Loucy (cell line): ENCODE measurements around the gene CREB3L4.

Experiments
- H2AFZ ChIP-seq: fragments of 200-600 bp; sonication (generic); 2 replicates; pipeline ENCODE4 v1.6.0; 2016; ENCODE audit warnings: antibody characterized with exemption, mild to moderate bottlenecking, low read length, moderate library complexity
- H3F3A ChIP-seq: fragments of 200-600 bp; 2 replicates; pipeline ENCODE4 v1.6.0; 2016; ENCODE audit warnings: antibody characterized with exemption, low read depth, mild to moderate bottlenecking
- H3K27me3 ChIP-seq: fragments of 200-600 bp; sonication (generic); 2 replicates; pipeline ENCODE4 v1.6.1; 2014; ENCODE audit warnings: low read length, mild to moderate bottlenecking; ENCODE audit not compliant: insufficient read depth, poor library complexity, severe bottlenecking
- H3K36me3 ChIP-seq: fragments of 200-600 bp; sonication (generic); 2 replicates; pipeline ENCODE4 v1.6.1; 2016; ENCODE audit warnings: low read length; ENCODE audit not compliant: insufficient read depth
- H3K4me1 ChIP-seq: fragments of 200-600 bp; sonication (generic); 2 replicates; pipeline ENCODE4 v1.5.1; 2014; ENCODE audit warnings: low read length, mild to moderate bottlenecking; ENCODE audit not compliant: insufficient read depth, poor library complexity, severe bottlenecking
- H3K4me2 ChIP-seq: fragments of 200-600 bp; sonication (generic); 2 replicates; pipeline ENCODE4 v1.6.0; 2014; ENCODE audit warnings: antibody characterized with exemption, low read length, low read depth, mild to moderate bottlenecking; ENCODE audit not compliant: poor library complexity, severe bottlenecking
- H3K4me3 ChIP-seq: fragments of 200-600 bp; sonication (generic); 2 replicates; pipeline ENCODE4 v1.5.1; 2014; ENCODE audit warnings: low read length, mild to moderate bottlenecking, mixed read lengths; ENCODE audit not compliant: poor library complexity, severe bottlenecking
- H3K79me2 ChIP-seq: fragments of 200-600 bp; sonication (generic); 2 replicates; pipeline ENCODE4 v1.6.1; 2014; ENCODE audit warnings: low read length; ENCODE audit not compliant: insufficient read depth
- H3K9ac ChIP-seq: fragments of 200-600 bp; sonication (generic); 2 replicates; pipeline ENCODE4 v1.6.0; 2014; ENCODE audit warnings: mild to moderate bottlenecking, low read depth, low read length, moderate library complexity; ENCODE audit not compliant: poor library complexity, severe bottlenecking
- H3K9me2 ChIP-seq: fragments of 200-600 bp; sonication (generic); replicated peaks from 2 replicates; pipeline ENCODE4 v1.6.1; 2016; ENCODE audit warnings: low read depth, low read length, mixed read lengths
- H3K9me3 ChIP-seq: fragments of 200-600 bp; sonication (generic); 2 replicates; pipeline ENCODE4 v1.6.1; 2014; ENCODE audit warnings: mild to moderate bottlenecking, antibody characterized with exemption, low read length, low read depth; ENCODE audit not compliant: insufficient read depth
- H4K20me1 ChIP-seq: fragments of 200-600 bp; sonication (generic); 2 replicates; pipeline ENCODE4 v1.6.0; 2014; ENCODE audit warnings: antibody characterized with exemption, low read length, mild to moderate bottlenecking; ENCODE audit not compliant: insufficient read depth, poor library complexity, severe bottlenecking
- EZH2phosphoT487 ChIP-seq: fragments of 200-600 bp; IDR thresholded peaks from 2 replicates; pipeline ENCODE4 v1.6.1; 2018; ENCODE audit warnings: antibody characterized with exemption, mild to moderate bottlenecking, moderate library complexity, borderline replicate concordance
- TF ChIP-seq, protein P1 (sequence below): fragments of 200-600 bp; sonication (generic); conservative IDR thresholded peaks from 2 replicates; pipeline ENCODE4 v1.5.1; 2014; ENCODE audit warnings: mild to moderate bottlenecking, antibody characterized with exemption, low read length

CREB3L4 gene

DNA sequence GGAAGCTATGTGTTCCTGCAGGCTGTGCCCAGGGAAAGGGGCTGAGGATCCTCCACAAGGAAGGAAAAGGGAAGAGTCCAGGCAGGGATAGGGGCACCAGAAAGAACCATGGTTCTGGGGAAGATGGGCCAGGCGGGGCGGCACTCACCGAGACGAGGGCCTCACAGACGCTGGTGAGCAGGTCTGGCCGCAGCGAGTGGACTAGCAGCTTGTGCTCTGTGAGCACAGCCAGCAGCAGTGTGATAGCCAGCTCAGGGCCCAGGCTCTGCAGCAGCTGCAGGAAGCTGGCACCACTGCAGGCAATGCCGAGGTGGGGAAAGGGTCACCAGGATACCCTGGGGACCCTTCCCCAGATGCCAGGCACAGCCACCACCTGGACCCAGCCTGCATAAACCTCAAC, 26.9 kb upstream of the CREB3L4 start:
- Histone ChIP-seq H3K36me3 (peaks cover 52% of the 10 kb centered on the region; the same call in 1 of the 2 replicates), H3F3A (no peaks in the 10 kb centered on the region), H3K27me3 (no peaks in the 10 kb centered on the region), H3K4me2 (no peak overlapping the region), H3K4me3 (no peak overlapping the region), H3K9ac (no peak overlapping the region), H3K9me3 (no peaks in the 10 kb centered on the region), H2AFZ (no peak overlapping the region), H4K20me1 (peaks cover 20% of the 10 kb centered on the region), H3K79me2 (peaks cover 35% of the 10 kb centered on the region), H3K9me2 (no peaks in the 10 kb centered on the region), H3K4me1 (peaks cover 17% of the 10 kb centered on the region)
- TF ChIP-seq, protein P1, sequence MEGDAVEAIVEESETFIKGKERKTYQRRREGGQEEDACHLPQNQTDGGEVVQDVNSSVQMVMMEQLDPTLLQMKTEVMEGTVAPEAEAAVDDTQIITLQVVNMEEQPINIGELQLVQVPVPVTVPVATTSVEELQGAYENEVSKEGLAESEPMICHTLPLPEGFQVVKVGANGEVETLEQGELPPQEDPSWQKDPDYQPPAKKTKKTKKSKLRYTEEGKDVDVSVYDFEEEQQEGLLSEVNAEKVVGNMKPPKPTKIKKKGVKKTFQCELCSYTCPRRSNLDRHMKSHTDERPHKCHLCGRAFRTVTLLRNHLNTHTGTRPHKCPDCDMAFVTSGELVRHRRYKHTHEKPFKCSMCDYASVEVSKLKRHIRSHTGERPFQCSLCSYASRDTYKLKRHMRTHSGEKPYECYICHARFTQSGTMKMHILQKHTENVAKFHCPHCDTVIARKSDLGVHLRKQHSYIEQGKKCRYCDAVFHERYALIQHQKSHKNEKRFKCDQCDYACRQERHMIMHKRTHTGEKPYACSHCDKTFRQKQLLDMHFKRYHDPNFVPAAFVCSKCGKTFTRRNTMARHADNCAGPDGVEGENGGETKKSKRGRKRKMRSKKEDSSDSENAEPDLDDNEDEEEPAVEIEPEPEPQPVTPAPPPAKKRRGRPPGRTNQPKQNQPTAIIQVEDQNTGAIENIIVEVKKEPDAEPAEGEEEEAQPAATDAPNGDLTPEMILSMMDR: no peak
- no peak for TF ChIP-seq EZH2phosphoT487

GRCh38 chr1:153941826-153942725, 25.6 kb upstream of the CREB3L4 start:
- Histone ChIP-seq H3K79me2 (peaks cover 37% of the 10 kb centered on the region), H3F3A (no peaks in the 10 kb centered on the region), H4K20me1 (peaks cover 23% of the 10 kb centered on the region), H3K4me1 (peaks cover 21% of the 10 kb centered on the region), H3K4me3 (no peak overlapping the region), H3K27me3 (no peaks in the 10 kb centered on the region), H3K9me2 (no peaks in the 10 kb centered on the region), H3K9ac (no peak overlapping the region), H3K36me3 (peaks cover 42% of the 10 kb centered on the region; the same call in 1 of the 2 replicates), H2AFZ (no peak overlapping the region), H3K9me3 (no peaks in the 10 kb centered on the region), H3K4me2 (no peak overlapping the region)
- TF ChIP-seq EZH2phosphoT487: no peak
- TF ChIP-seq, protein P1: no peak

- H3K79me2 ChIP-seq: peaks cover 37% of the 10 kb centered on the region
- peaks cover 23% of the 10 kb centered on the region for H4K20me1 ChIP-seq
- H3F3A ChIP-seq: no peaks in the 10 kb centered on the region
- H3K9me3 ChIP-seq: no peaks in the 10 kb centered on the region
- TF ChIP-seq, protein P1: no peak
- TF ChIP-seq EZH2phosphoT487: no peak
- H3K9ac ChIP-seq: no peak overlapping the region
- no peak overlapping the region for H3K4me2 ChIP-seq
- no peak overlapping the region for H3K4me3 ChIP-seq
- peaks cover 21% of the 10 kb centered on the region for H3K4me1 ChIP-seq
- no peaks in the 10 kb centered on the region for H3K27me3 ChIP-seq
- no peaks in the 10 kb centered on the region for H3K9me2 ChIP-seq
- H3K36me3 ChIP-seq: peaks cover 39% of the 10 kb centered on the region; the same call in 1 of the 2 replicates
- H2AFZ ChIP-seq: no peak overlapping the region
Measured at GRCh38 chr1:153942766-153943549, 24.7 kb upstream of the CREB3L4 start.
